HEK293T (cell line): ENCODE results near the gene DTNBP1.

ENCODE experiments used
- BHLHE40 ChIP-seq: fragments of 450-650 bp; IDR thresholded peaks from 2 replicates; pipeline ENCODE4 v1.6.1; 2016; ENCODE audit warnings: mild to moderate bottlenecking, moderate library complexity, borderline replicate concordance
- CTBP1 ChIP-seq: fragments of 450-650 bp; IDR thresholded peaks from 2 replicates; pipeline ENCODE4 v1.6.1; 2016; ENCODE audit warnings: borderline replicate concordance
- HDGF ChIP-seq: fragments of 450-650 bp; IDR thresholded peaks from 2 replicates; pipeline ENCODE4 v1.6.1; 2017; ENCODE audit warnings: antibody characterized with exemption, borderline replicate concordance
- L3MBTL2 ChIP-seq: fragments of 450-650 bp; conservative IDR thresholded peaks from 2 replicates; pipeline ENCODE4 v1.6.1; 2016; ENCODE audit warnings: mild to moderate bottlenecking
- NFRKB ChIP-seq: fragments of 450-650 bp; IDR thresholded peaks from 2 replicates; pipeline ENCODE4 v1.6.1; 2016; ENCODE audit warnings: mild to moderate bottlenecking, moderate library complexity
- TARDBP ChIP-seq: fragments of 450-650 bp; IDR thresholded peaks from 2 replicates; pipeline ENCODE4 v1.6.1; 2016
- ZNF384 ChIP-seq: fragments of 450-650 bp; IDR thresholded peaks from 2 replicates; pipeline ENCODE4 v1.6.1; 2016

DNA sequence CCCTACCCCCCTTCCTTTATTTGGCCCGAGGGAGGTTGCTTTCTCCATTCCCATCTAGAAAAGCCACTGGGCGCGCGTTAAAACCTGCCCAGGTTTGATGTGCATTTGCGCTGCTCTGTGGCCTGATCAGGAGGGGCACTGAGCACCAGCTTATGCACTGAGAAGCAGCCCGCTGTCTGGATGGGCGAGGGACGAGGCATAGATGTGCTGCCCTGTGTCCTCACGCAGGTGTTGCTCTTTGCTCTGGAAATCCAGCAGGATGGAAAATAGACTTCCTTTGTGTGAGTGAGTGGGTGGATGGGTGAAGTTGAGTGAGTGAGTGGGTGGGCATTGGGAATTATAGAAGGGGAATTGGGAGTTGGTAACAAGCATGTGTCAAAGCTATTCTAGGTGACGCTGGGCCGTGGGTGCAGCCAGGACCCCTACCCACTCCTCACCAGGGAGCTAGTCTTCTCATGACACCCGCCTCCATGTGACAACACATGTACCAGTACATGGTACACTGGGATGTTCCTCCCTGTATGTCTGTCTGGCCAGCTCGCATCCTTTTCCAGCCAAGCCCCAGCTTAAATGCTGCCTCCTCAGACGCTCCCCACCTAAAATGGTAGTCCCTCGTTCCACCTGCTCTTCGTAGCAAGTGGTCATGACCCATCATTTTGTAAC lies 162.6 kb downstream of the DTNBP1 start:
- TF ChIP-seq TARDBP (no peak), L3MBTL2 (no peak), BHLHE40 (no peak), NFRKB (no peak), CTBP1 (no peak), ZNF384 (no peak), HDGF (no peak)
